Epithelial cell of proximal tubule (primary cell): Measurements from ENCODE around the gene DHX15. TPM values are rescaled to one million over a fixed set of nuclear protein-coding genes. Genes with fewer than 3 reads are reported as not detected.

Experiments
- DNase-seq: peaks from one replicate; pipeline ENCODE4 v3.0.0-alpha.2; 2011; ENCODE audit warnings: low read depth
- H3K4me3 ChIP-seq: 2 replicates; pipeline ENCODE4 v1.5.1; 2011; ENCODE audit warnings: low read depth, mild to moderate bottlenecking, low read length
- CTCF ChIP-seq: conservative IDR thresholded peaks from 2 replicates; pipeline ENCODE4 v1.5.1; 2012; ENCODE audit warnings: low read depth, mild to moderate bottlenecking, low read length
- total RNA-seq: library from RNA; depleted of rRNA; stranded (reverse); fragments of >200 nt; gene quantifications from 2 replicates; pipeline ENCODE4 v1.2.3, GENCODE V29; 2015

DHX15 gene
- total RNA-seq, 1 donor from 2014 or later: 135 TPM

- H3K4me3 ChIP-seq: no peak overlapping the region
- TF ChIP-seq CTCF: no peak
- no peak for DNase-seq
Measured at GRCh38 chr4:24550441-24551175, 33.7 kb downstream of the DHX15 start.

GRCh38 chr4:24547979-24548378 lies 36.4 kb downstream of the DHX15 start:
- no peak for DNase-seq
- H3K4me3 ChIP-seq: no peak overlapping the region
- TF ChIP-seq CTCF: no peak

- TF ChIP-seq CTCF: no peak
- H3K4me3 ChIP-seq: no peak overlapping the region
- no peak for DNase-seq
Measured at GRCh38 chr4:24544208-24544988, 40.0 kb downstream of the DHX15 start.

GRCh38 chr4:24537025-24537424 lies 47.3 kb downstream of the DHX15 start:
- no peak for DNase-seq
- TF ChIP-seq CTCF: no peak
- no peak overlapping the region for H3K4me3 ChIP-seq

- DNase-seq: no peak
- no peak overlapping the region for H3K4me3 ChIP-seq
- no peak for TF ChIP-seq CTCF
Measured at GRCh38 chr4:24535399-24535798, 49.0 kb downstream of the DHX15 start.

GRCh38 chr4:24533364-24533763 lies 51.0 kb downstream of the DHX15 start:
- no peak for TF ChIP-seq CTCF
- DNase-seq: no peak

GRCh38 chr4:24529555-24529954 lies 54.8 kb downstream of the DHX15 start:
- no peak for TF ChIP-seq CTCF
- no peak for DNase-seq
- H3K4me3 ChIP-seq: no peak overlapping the region

More at GRCh38 chr4:24533364-24533763, 51.0 kb downstream of the DHX15 start:
- no peak overlapping the region for H3K4me3 ChIP-seq
